Esophagus muscularis mucosa (tissue), 4 donors: ENCODE measurements around the gene COX14. TPM values are rescaled to one million over a fixed set of nuclear protein-coding genes. Genes with fewer than 3 reads are reported as not detected.
A peak's percentile ranks its signal among the peaks of the same experiment; 100 is the strongest.

ENCODE experiments used
- DNase-seq: peaks from one replicate; pipeline ENCODE4 v3.0.0-alpha.2; 2017; ENCODE audit errors: extremely low spot score
- H3K27ac ChIP-seq, 4 donors: fragments of 200-600 bp; sonication (generic); replicated peaks in 1 of 4; 1 replicate in 3 of 4; 2 replicates in 1 of 4; pipeline ENCODE4 v1.5.1; 2016 to 2019; ENCODE audit warnings: mild to moderate bottlenecking in 1 of 4
- H3K27me3 ChIP-seq, 4 donors: fragments of 200-600 bp; sonication (generic); one replicate each; pipeline versions ENCODE4 v1.5.1 to v1.6.0; 2016 to 2019
- H3K36me3 ChIP-seq, 4 donors: fragments of 200-600 bp; sonication (generic); one replicate each; pipeline ENCODE4 v1.5.1; 2016 to 2019
- H3K4me1 ChIP-seq, 4 donors: fragments of 200-600 bp; sonication (generic); one replicate each; pipeline ENCODE4 v1.5.1; 2016 to 2019
- H3K4me3 ChIP-seq, 4 donors: fragments of 200-600 bp; sonication (generic); 1 replicate in 2 of 4; 2 replicates in 2 of 4; pipeline ENCODE4 v1.5.1; 2016 to 2019; ENCODE audit warnings: mild to moderate bottlenecking in 4 of 4, moderate library complexity in 1 of 4
- H3K9me3 ChIP-seq, 4 donors: fragments of 200-600 bp; sonication (generic); 1 replicate in 3 of 4; 2 replicates in 1 of 4; pipeline ENCODE4 v1.5.1; 2016 to 2019
- CTCF ChIP-seq, 3 experiments: fragments of 200-600 bp in 2 of 3; fragments of 450-650 bp in 1 of 3; sonication (generic) in 2 of 3; IDR thresholded peaks; one replicate each; pipeline ENCODE4 v1.5.1; 2017 to 2019; ENCODE audit warnings: antibody characterized with exemption in 3 of 3, mild to moderate bottlenecking in 2 of 3, moderate library complexity in 1 of 3
- EP300 ChIP-seq: sonication (generic); formaldehyde crosslinking; IDR thresholded peaks from one replicate; pipeline ENCODE4 v1.6.1; 2017; ENCODE audit warnings: antibody characterized with exemption
- POLR2A ChIP-seq: fragments of 450-650 bp; IDR thresholded peaks from one replicate; pipeline ENCODE4 v1.6.1; 2017; ENCODE audit warnings: antibody characterized with exemption, moderate library complexity, mild to moderate bottlenecking, low read depth
- POLR2AphosphoS5 ChIP-seq, 2 donors: sonication (generic); formaldehyde crosslinking; IDR thresholded peaks; one replicate each; pipeline ENCODE4 v1.6.1; 2017; ENCODE audit warnings: antibody characterized with exemption in 2 of 2
- WGBS: methylation state at CpG from one replicate; pipeline ENCODE4 v1.1.5; 2018; 5-methylcytosine and 5-hydroxymethylcytosine counted together
- intact Hi-C: fragments of 100-400 bp; cut with DNase I; formaldehyde crosslinking; loops from one replicate; pipeline ENCODE4 v1.15.1; 2023
- total RNA-seq, 4 donors: library from RNA; depleted of rRNA; stranded (reverse); fragments of >200 nt; gene quantifications; one replicate each; pipeline versions ENCODE4 v1.1.0 to v1.2.1, GENCODE V29; 2016

COX14 gene
- total RNA-seq, 4 donors from 2014 or later: 52.8 to 105 (median 87.6) TPM

GRCh38 chr12:50119387-50119786 lies 7.4 kb downstream of the COX14 start:
- no peak for TF ChIP-seq CTCF (IDR thresholded peaks at IDR 0.05)
- TF ChIP-seq POLR2A: no peak
- no peak for TF ChIP-seq POLR2AphosphoS5 (IDR thresholded peaks at IDR 0.05)
- TF ChIP-seq EP300: no peak
- WGBS: 100% methylated on average over 1 of the region's 2 CpGs
- intact Hi-C loops: no loop called here
- Histone ChIP-seq H3K4me1 (peaks cover 18 to 62% (median 45%) of the 10 kb centered on the region in 4 donors), H3K9me3 (no peaks in the 10 kb centered on the region), H3K27ac (peak overlapping the region in 1 of 4 donors; percentile 11), H3K36me3 (peaks cover 0 to 72% (median 53%) of the 10 kb centered on the region in 4 donors), H3K27me3 (no peaks in the 10 kb centered on the region), H3K4me3 (no peak overlapping the region)
- DNase-seq: no peak

GRCh38 chr12:50120521-50120920 lies 8.5 kb downstream of the COX14 start:
- Histone ChIP-seq H3K27ac (no peak overlapping the region), H3K4me1 (peaks cover 17 to 55% (median 39%) of the 10 kb centered on the region in 4 donors), H3K9me3 (no peaks in the 10 kb centered on the region), H3K27me3 (no peaks in the 10 kb centered on the region), H3K4me3 (no peak overlapping the region), H3K36me3 (peaks cover 0 to 72% (median 51%) of the 10 kb centered on the region in 4 donors)
- intact Hi-C loops: no loop called here
- TF ChIP-seq CTCF (IDR thresholded peaks at IDR 0.05) (no peak), POLR2A (no peak), EP300 (no peak)
- WGBS: 100% methylated on average over 3 of the region's 3 CpGs
- no peak for DNase-seq

GRCh38 chr12:50120953-50121352 lies 8.9 kb downstream of the COX14 start:
- Histone ChIP-seq H3K4me1 (peaks cover 20 to 56% (median 39%) of the 10 kb centered on the region in 4 donors), H3K9me3 (no peaks in the 10 kb centered on the region), H3K27ac (no peak overlapping the region), H3K27me3 (no peaks in the 10 kb centered on the region), H3K36me3 (peaks cover 0 to 67% (median 49%) of the 10 kb centered on the region in 4 donors), H3K4me3 (no peak overlapping the region)
- no peak for DNase-seq
- 89% methylated on average over 3 of the region's 3 CpGs for WGBS
- intact Hi-C loops: no loop called here
- TF ChIP-seq CTCF (IDR thresholded peaks at IDR 0.05) (no peak), EP300 (no peak), POLR2AphosphoS5 (IDR thresholded peaks at IDR 0.05) (no peak), POLR2A (no peak)

- H3K27me3 ChIP-seq: no peaks in the 10 kb centered on the region
- no peaks in the 10 kb centered on the region for H3K9me3 ChIP-seq
- no peak overlapping the region for H3K4me3 ChIP-seq
- H3K4me1 ChIP-seq: peaks cover 18 to 49% (median 32%) of the 10 kb centered on the region in 4 donors
- TF ChIP-seq POLR2AphosphoS5 (IDR thresholded peaks at IDR 0.05) (no peak), EP300 (no peak), POLR2A (no peak), CTCF (IDR thresholded peaks at IDR 0.05) (no peak)
- 77% methylated on average over 5 of the region's 5 CpGs for WGBS
- no peak overlapping the region for H3K27ac ChIP-seq
- H3K36me3 ChIP-seq: peaks cover 0 to 66% (median 47%) of the 10 kb centered on the region in 4 donors
- intact Hi-C loops: no loop called here
- no peak for DNase-seq
Observed at GRCh38 chr12:50121641-50122040, 9.6 kb downstream of the COX14 start.

- Histone ChIP-seq H3K9me3 (no peaks in the 10 kb centered on the region), H3K4me3 (no peak overlapping the region), H3K36me3 (peaks cover 4 to 78% (median 58%) of the 10 kb centered on the region in 4 donors), H3K4me1 (peaks cover 6 to 35% (median 16%) of the 10 kb centered on the region in 4 donors), H3K27me3 (no peaks in the 10 kb centered on the region), H3K27ac (no peak overlapping the region)
- TF ChIP-seq POLR2A: no peak
- no peak for TF ChIP-seq POLR2AphosphoS5 (IDR thresholded peaks at IDR 0.05)
- no peak for TF ChIP-seq EP300
- TF ChIP-seq CTCF (IDR thresholded peaks at IDR 0.05): no peak
- no peak for DNase-seq
- intact Hi-C loops: no loop called here
- 72% methylated on average over 2 of the region's 2 CpGs for WGBS
Observed at GRCh38 chr12:50123203-50123602, 11.2 kb downstream of the COX14 start.
